ENCODE results near the gene RNF186.

Gene RNF186

DNA sequence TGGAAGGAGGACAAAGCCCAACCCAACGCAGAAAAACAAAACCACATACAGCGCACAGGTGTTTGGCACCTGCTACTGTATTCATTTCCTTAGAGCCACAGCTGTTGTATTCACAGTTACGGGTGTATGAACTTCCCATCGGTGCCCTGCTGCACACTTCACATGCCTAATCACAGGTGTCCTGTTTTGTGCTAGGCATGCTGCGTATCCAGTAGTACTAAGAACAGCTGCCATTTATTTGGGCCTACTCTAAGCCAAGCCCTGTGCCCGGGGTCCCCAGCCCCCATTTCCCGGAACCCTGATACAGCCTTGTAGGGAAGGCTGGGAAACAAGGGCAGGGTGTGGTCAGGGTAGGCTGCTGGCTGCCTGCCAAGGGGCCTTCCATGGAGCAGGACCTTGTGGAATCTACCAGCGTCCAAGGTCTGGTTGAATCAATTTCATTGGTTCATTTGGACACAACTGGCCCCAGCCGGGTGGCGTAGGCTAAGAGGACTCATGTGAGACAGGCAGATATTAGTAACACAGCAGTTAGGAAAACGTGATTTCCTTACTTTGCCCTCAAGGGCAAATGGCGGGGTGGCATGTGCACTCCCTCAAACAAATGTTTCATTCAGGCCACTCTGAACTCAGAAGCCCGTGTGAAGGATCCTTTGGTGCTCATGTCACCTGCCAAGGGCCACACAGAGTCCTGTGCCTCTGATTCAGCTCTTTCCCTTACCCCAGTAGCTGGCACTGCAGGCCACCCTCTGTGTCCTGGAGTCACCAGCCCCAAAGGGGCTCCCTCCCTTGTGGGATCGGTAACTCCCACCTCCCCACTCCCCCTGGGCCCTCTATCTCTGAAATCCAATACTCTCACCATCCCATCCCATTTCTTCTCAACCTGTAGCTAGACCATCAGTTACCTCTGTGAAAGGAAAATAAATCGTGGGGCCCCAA is 986 bp upstream of the RNF186 start:
- DNase-seq (ENCODE audit: low read depth): no peak
- TF ChIP-seq, protein P1, sequence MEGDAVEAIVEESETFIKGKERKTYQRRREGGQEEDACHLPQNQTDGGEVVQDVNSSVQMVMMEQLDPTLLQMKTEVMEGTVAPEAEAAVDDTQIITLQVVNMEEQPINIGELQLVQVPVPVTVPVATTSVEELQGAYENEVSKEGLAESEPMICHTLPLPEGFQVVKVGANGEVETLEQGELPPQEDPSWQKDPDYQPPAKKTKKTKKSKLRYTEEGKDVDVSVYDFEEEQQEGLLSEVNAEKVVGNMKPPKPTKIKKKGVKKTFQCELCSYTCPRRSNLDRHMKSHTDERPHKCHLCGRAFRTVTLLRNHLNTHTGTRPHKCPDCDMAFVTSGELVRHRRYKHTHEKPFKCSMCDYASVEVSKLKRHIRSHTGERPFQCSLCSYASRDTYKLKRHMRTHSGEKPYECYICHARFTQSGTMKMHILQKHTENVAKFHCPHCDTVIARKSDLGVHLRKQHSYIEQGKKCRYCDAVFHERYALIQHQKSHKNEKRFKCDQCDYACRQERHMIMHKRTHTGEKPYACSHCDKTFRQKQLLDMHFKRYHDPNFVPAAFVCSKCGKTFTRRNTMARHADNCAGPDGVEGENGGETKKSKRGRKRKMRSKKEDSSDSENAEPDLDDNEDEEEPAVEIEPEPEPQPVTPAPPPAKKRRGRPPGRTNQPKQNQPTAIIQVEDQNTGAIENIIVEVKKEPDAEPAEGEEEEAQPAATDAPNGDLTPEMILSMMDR (conservative IDR thresholded peaks at IDR 0.05; ENCODE audit: low read depth, low read length): no peak
- H3K4me3 ChIP-seq (ENCODE audit: low read length): no peak overlapping the region

DNA sequence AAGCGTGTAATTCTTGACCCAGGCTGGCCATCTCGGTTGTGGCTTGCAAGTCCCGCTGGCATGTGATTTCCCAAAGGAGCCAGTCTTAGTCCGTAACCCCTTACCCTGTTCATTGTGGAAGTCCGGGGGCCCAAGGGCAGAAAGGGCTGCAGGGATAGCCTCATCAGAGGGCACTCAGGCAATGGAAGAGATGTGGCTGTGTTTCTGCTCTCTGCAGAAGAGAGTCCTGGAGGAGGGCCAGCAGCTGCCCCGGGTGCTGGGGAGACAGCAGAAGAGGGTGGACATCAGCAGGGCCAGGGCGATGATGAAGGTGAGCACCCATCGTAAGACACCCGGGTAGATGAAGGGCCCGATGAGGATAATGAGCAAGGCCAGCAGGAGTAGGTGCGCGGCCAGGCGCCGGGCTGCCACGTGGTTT is 830 bp downstream of the RNF186 start:
- no peak overlapping the region for H3K4me3 ChIP-seq (ENCODE audit: low read length)
- TF ChIP-seq, protein P1 (conservative IDR thresholded peaks at IDR 0.05; ENCODE audit: low read depth, low read length): no peak
- DNase-seq (ENCODE audit: low read depth): no peak

DNA sequence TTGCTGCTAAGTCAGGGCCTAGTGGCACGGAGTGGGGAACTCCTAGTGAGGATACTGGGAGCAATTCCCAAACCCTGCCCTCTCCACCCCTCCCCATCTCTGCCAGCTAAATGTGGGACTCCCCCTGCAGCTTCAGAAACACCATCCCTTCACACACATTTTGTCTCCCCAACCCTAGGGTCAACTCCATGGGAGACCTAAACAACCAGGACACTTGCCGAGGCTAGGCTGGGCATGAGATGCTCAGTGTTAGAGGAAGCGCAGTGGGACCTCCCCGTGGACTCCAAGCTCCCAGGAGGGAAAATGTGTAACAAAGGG is 1.5 kb downstream of the RNF186 start:
- H3K4me3 ChIP-seq (ENCODE audit: low read length): no peak overlapping the region
- no peak for DNase-seq (ENCODE audit: low read depth)
- TF ChIP-seq, protein P1 (conservative IDR thresholded peaks at IDR 0.05; ENCODE audit: low read depth, low read length): no peak

DNA sequence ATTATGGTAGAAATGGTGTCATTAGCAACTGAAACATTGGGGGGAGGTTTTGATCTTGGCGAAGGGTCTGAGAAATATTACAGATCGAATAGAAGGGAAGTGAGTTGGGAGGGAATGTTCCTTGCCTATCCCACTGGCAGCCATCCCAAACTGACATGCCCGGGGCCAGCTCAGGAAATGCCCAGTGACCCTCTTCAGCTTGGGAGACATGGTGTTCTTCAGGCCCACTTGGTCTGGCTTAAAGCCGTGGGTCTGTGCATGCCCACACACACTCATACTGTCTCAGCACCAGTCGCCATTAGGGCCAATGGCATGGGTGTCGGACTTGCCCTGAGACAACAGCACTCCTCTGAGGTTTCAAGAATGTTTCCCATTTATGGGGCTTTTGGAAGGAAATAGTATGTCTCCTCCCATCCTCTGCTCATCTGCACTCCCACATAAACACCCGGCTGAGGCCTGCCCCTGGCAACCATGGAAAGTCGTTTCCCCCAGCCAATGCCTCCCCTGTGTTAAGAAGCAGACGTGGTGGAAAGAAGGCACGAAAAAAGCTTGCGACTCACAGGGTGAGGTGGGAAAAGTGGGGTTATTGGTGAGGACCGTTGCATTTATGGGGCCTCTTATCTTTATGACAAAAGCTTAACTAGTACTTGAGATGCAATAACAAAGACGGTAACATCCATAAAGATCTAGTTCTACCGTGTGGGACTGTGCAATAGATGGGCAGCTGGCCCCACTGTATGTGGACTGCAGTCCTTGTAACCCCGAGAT is 2.0 kb downstream of the RNF186 start:
- TF ChIP-seq, protein P1 (conservative IDR thresholded peaks at IDR 0.05; ENCODE audit: low read depth, low read length): no peak
- no peak overlapping the region for H3K4me3 ChIP-seq (ENCODE audit: low read length)
- DNase-seq (ENCODE audit: low read depth): no peak

DNA sequence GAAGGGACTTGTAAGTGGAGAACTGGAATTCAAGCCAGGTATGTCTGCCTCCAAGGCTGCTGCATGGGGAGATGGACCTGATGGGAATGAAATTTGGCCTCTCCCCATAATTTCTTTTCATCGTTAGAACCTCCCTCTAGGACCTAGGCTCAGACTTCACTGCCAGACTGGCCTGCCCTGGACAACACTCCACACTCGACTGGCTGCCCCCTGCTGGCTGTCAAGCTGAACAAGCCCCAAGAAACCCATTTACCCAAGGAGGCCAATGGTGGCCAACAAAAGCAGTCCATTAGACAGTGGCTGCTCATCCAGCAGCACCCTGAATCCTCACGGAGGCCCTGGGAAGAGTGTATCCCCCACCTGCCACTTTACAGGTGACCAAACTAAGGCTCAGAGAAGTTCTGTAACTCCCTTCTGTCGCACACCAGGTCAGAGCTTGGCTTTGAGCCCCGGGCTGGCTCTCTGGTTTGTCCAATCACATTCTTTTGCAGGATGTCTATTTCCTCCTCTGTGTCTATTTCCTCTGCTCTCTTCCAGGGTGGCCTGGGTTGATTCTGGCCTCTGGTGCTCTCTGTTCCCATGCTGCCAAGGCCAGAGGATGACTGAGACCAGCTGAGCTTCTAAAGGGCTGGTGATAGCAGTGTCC is 3.8 kb downstream of the RNF186 start:
- no peak overlapping the region for H3K4me3 ChIP-seq (ENCODE audit: low read length)
- TF ChIP-seq, protein P1 (conservative IDR thresholded peaks at IDR 0.05; ENCODE audit: low read depth, low read length): peak; percentile 74
- DNase-seq (ENCODE audit: low read depth): no peak

DNA sequence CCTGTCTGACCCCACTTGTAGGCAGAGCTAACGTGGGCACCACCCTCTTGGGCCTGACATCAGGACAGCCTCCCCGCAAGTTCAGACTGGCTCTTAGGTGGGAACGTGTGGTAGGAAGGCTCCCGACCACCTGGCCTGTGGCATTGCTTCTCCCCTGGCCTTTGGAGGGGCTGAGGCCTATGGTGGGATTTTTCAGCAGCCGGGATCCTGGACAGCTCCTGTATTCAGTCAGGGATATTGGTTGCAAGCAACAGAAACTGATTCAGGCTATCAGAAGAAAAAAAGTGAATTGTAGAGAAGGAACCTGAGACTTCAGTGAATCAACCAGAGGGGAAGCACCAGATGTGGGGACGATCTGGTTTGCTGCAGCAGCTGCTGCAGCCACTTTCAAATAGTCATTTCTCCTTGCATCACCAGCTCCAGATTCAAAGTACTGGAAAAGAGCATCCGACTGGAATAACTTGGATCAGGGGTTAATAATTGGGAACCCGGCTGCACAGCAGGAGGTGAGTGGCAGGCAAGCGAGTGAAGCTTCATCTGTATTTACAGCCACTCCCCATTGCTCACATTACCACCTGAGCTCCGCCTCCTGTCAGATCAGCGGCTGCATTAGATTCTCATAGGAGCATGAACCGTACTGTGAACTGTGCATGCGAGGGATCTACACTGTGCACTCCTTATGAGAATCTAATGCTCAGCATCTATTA is 5.9 kb downstream of the RNF186 start:
- no peak for DNase-seq (ENCODE audit: low read depth)
- TF ChIP-seq, protein P1 (conservative IDR thresholded peaks at IDR 0.05; ENCODE audit: low read depth, low read length): no peak
- H3K4me3 ChIP-seq (ENCODE audit: low read length): no peak overlapping the region

Measured in retinal pigment epithelial cell (primary cell).